NT2/D1 (cell line): Measurements from ENCODE around the gene EIF5A.

Source experiments
- SUZ12 ChIP-seq: IDR thresholded peaks from 2 replicates; pipeline ENCODE4 v1.6.1; 2011; ENCODE audit not compliant: insufficient read length, insufficient read depth; ENCODE audit errors: extremely low read depth
- ZNF274 ChIP-seq: IDR thresholded peaks from 2 replicates; pipeline ENCODE4 v1.6.1; 2011; ENCODE audit warnings: mild to moderate bottlenecking, low read depth, low read length

GRCh38 chr17:7260651-7261378 is 46.6 kb upstream of the EIF5A start:
- TF ChIP-seq ZNF274, result no peak
- no peak for TF ChIP-seq SUZ12
